Tracheal epithelial cell (primary cell): ENCODE measurements around the gene OR4F17. TPM values are rescaled to one million over a fixed set of nuclear protein-coding genes. Genes with fewer than 3 reads are reported as not detected.

Experiments used
- total RNA-seq: library from RNA; depleted of rRNA; stranded (reverse); fragments of >200 nt; gene quantifications from 2 replicates; pipeline ENCODE4 v1.2.1, GENCODE V29; 2014

OR4F17 gene, protein sequence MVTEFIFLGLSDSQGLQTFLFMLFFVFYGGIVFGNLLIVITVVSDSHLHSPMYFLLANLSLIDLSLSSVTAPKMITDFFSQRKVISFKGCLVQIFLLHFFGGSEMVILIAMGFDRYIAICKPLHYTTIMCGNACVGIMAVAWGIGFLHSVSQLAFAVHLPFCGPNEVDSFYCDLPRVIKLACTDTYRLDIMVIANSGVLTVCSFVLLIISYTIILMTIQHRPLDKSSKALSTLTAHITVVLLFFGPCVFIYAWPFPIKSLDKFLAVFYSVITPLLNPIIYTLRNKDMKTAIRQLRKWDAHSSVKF
- total RNA-seq: under 0.01 TPM in 1 of 2 replicates, not detected in the other

DNA sequence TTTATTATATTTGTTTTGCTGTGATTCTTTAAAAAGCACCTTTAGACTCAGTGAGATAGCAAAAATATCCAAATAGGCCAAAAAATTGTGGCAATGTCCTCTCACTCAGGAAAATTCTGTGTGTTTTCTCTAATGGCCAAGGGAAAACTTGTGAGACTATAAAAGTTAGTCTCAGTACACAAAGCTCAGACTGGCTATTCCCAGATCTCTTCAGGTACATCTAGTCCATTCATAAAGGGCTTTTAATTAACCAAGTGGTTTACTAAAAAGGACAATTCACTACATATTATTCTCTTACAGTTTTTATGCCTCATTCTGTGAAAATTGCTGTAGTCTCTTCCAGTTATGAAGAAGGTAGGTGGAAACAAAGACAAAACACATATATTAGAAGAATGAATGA, at the start of gene OR4F17:
OR4F17 (plus strand) TSS at position 301 of the 400 bp plus-strand sequence. CDS start 3,575 bp downstream, outside the sequence.

Other genes starting within 250 kb of the OR4F17 start
- 69.7 and 120 TPM in 2 replicates for gene PLPP2, start 184.3 kb downstream of the OR4F17 start, total RNA-seq
- 6.3 and 31.8 TPM in 2 replicates for gene MIER2, start 237.7 kb downstream of the OR4F17 start, total RNA-seq